ENCODE data around the gene MICOS13.

GRCh38 chr19:5679289-5680083 lies 830 bp downstream of the MICOS13 start:
- no peak for TF ChIP-seq EZH2 (optimal IDR thresholded peaks at IDR 0.05; ENCODE audit: low read depth, low read length)
- TF ChIP-seq, protein P1, sequence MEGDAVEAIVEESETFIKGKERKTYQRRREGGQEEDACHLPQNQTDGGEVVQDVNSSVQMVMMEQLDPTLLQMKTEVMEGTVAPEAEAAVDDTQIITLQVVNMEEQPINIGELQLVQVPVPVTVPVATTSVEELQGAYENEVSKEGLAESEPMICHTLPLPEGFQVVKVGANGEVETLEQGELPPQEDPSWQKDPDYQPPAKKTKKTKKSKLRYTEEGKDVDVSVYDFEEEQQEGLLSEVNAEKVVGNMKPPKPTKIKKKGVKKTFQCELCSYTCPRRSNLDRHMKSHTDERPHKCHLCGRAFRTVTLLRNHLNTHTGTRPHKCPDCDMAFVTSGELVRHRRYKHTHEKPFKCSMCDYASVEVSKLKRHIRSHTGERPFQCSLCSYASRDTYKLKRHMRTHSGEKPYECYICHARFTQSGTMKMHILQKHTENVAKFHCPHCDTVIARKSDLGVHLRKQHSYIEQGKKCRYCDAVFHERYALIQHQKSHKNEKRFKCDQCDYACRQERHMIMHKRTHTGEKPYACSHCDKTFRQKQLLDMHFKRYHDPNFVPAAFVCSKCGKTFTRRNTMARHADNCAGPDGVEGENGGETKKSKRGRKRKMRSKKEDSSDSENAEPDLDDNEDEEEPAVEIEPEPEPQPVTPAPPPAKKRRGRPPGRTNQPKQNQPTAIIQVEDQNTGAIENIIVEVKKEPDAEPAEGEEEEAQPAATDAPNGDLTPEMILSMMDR (IDR thresholded peaks at IDR 0.05; ENCODE audit: low read length), result no peak
